ENCODE measurements around the gene LLCFC1.
"Not testable (repeated sequence)": the region's sequence is repeated elsewhere in the genome, so short reads cannot be mapped to it uniquely, and the experiment has no call there.

LLCFC1 gene

DNA sequence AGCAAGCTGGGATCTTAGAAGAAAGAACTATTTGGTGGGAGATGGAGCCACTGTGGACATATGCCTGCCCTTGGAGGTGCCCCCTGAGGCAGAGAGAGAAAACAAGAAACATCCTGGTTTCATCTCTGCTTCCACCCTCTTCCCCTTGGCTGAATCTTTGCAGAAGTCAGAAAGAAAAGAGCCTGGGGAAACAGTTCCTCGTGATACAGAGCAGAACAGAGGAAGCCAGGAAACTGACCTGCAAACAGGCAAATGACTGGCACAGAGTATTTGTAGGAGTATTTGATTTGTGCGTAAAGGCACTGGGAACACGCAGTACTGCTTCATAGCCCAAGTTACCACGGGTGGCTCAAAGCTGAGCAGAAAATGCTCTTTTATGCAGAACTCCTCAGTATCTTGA is 29.9 kb downstream of the LLCFC1 start:
- Histone ChIP-seq H3K4me1 (no peaks in the 10 kb centered on the region; the same call in 1 of the 2 replicates), H3K9me3 (peaks cover 12% of the 10 kb centered on the region), H3K4me2 (no peak overlapping the region), H3K36me3 (no peaks in the 10 kb centered on the region), H3K27ac (no peak overlapping the region), H3K9ac (no peak overlapping the region), H4K20me1 (no peaks in the 10 kb centered on the region), H3K4me3 (no peak overlapping the region), H3K27me3 (no peaks in the 10 kb centered on the region)
- TF ChIP-seq Cebpa-rat (IDR thresholded peaks at IDR 0.05) = no peak

DNA sequence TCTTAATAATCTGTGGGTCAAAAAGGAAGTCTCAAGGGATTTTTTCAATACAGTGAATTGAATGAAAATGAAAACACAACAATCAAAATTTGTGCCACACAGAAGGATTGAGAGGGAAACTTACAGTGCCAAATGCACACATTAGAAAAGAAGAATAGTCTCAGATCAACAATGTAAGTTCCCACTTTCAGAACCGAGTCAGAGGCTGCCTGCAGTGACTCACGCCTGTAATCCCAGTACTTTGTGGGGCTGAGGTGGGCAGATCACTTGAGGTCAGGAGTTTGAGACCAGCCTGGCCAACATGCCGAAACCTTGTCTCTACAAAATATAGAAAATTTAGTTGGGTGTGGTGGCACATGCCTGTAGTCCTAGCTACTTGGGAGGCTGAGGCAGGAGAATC is 35.3 kb downstream of the LLCFC1 start:
- Histone ChIP-seq H3K4me3 (no peak overlapping the region), H3K9ac (no peak overlapping the region), H3K36me3 (no peaks in the 10 kb centered on the region), H3K9me3 (peaks cover 25% of the 10 kb centered on the region), H4K20me1 (no peaks in the 10 kb centered on the region), H3K27ac (no peak overlapping the region), H3K27me3 (no peaks in the 10 kb centered on the region), H3K4me2 (no peak overlapping the region), H3K4me1 (no peaks in the 10 kb centered on the region)
- no peak for TF ChIP-seq Cebpa-rat (IDR thresholded peaks at IDR 0.05)

DNA sequence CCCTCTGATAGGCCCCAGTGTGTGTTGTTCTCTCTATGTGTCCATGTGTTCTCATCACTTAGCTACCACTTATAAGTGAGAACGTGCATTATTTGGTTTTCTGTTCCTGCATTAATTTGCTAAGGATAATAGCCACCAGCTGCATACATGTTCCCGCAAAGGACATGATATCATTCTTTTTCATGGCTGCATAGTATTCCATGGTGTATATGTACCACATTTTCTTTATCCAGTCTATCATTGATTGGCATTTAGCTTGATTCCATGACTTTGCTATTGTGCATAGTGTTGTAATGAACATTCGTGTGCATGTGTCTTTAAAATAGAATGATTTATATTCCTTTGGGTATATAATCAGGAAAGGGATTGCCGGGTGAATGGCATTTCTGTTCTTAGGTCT is 39.1 kb downstream of the LLCFC1 start:
- H3K27me3 ChIP-seq, H3K9ac ChIP-seq, H4K20me1 ChIP-seq, H3K4me1 ChIP-seq, H3K36me3 ChIP-seq, H3K4me2 ChIP-seq, H3K27ac ChIP-seq, H3K4me3 ChIP-seq: not testable (repeated sequence)
- H3K9me3 ChIP-seq = peaks cover 33% of the 10 kb centered on the region

DNA sequence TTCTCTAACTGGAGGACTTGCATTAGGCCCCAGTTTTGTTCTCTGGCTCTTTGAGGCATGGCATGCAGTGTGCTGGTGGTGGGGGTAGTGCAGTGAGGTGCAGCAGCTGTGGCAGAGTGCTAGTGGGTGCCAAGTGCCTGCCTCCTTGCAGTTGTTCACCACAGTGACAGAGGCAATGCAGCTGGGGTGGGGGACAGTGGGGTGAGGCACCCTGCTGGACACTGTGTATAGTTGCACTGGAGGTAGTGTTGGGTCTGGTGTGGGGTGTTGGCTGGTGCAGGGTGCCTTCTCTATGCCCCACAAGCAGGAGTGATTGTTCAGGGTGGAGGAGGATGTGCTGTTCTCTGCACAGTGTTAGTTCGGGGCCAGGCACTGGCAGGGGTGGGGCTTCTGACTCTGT is 44.5 kb downstream of the LLCFC1 start:
- H4K20me1 ChIP-seq = no peaks in the 10 kb centered on the region
- TF ChIP-seq Cebpa-rat (IDR thresholded peaks at IDR 0.05) = no peak
- H3K36me3 ChIP-seq = no peaks in the 10 kb centered on the region
- H3K9ac ChIP-seq = no peak overlapping the region
- H3K27ac ChIP-seq = no peak overlapping the region
- H3K27me3 ChIP-seq = no peaks in the 10 kb centered on the region
- H3K4me2 ChIP-seq = no peak overlapping the region
- no peak overlapping the region for H3K4me3 ChIP-seq
- peaks cover 26% of the 10 kb centered on the region for H3K9me3 ChIP-seq
- no peaks in the 10 kb centered on the region for H3K4me1 ChIP-seq

DNA sequence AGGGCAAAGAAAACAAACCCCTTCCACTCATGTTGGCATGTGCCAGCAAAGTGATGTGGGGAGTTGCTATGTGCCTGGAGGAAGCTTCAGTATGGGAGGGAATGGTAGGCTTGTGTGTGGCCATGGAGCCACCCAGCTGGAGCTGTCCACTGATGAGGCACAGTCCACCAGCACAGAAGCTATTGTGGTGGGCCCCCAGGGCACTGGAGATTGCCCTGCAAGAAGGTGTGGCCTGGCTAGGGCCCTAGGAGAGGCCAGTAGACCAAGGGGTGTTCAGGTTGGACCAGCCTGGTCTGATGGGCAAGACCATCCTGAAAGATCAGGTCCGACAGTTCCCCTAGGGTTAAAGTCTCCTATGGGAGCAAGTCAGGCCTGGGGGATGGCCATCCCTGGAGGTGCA is 45.0 kb downstream of the LLCFC1 start:
- TF ChIP-seq Cebpa-rat (IDR thresholded peaks at IDR 0.05) = no peak
- peaks cover 22% of the 10 kb centered on the region for H3K9me3 ChIP-seq
- no peaks in the 10 kb centered on the region for H4K20me1 ChIP-seq
- H3K4me1 ChIP-seq = no peaks in the 10 kb centered on the region
- H3K4me3 ChIP-seq = no peak overlapping the region
- no peak overlapping the region for H3K9ac ChIP-seq
- H3K27ac ChIP-seq = no peak overlapping the region
- no peaks in the 10 kb centered on the region for H3K27me3 ChIP-seq
- no peaks in the 10 kb centered on the region for H3K36me3 ChIP-seq
- H3K4me2 ChIP-seq = no peak overlapping the region

Measured in BLaER1 (cell line).